Body of pancreas (tissue), 4 donors: ENCODE measurements around the gene SLC2A10.

Experiments used
- POLR2A ChIP-seq, 3 donors: fragments of 450-650 bp; IDR thresholded peaks; one replicate each; pipeline ENCODE4 v1.6.1; 2016; ENCODE audit warnings: antibody characterized with exemption in 3 of 3, mild to moderate bottlenecking in 2 of 3
- TF ChIP-seq, protein P1 (sequence below), 7 experiments: fragments of 450-650 bp in 4 of 7; fragments of 200-600 bp in 3 of 7; sonication (generic) in 3 of 7; IDR thresholded peaks; one replicate each; pipeline ENCODE4 v1.5.1; 2016 to 2019; ENCODE audit warnings: antibody characterized with exemption in 7 of 7

DNA sequence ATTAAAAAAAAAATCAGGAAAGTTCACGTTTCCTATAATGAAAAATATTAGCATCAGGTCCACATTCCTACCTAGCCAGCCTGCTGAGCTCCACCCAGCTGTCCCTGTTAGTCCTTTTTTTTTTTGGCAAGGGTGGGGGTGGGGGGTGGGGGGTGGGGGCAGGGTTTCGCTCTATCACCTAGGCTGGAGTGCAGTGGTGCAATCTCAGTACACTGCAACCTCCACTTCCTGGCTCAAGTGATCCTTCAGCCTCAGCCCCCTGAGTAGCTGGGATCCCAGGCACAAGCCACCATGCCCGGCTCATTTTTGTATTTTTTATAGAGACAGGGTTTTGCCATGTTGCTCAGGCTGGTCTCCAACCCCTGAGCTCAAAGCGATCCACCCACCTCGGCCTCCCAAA lies 7.5 kb upstream of the SLC2A10 start:
- TF ChIP-seq, protein P1, sequence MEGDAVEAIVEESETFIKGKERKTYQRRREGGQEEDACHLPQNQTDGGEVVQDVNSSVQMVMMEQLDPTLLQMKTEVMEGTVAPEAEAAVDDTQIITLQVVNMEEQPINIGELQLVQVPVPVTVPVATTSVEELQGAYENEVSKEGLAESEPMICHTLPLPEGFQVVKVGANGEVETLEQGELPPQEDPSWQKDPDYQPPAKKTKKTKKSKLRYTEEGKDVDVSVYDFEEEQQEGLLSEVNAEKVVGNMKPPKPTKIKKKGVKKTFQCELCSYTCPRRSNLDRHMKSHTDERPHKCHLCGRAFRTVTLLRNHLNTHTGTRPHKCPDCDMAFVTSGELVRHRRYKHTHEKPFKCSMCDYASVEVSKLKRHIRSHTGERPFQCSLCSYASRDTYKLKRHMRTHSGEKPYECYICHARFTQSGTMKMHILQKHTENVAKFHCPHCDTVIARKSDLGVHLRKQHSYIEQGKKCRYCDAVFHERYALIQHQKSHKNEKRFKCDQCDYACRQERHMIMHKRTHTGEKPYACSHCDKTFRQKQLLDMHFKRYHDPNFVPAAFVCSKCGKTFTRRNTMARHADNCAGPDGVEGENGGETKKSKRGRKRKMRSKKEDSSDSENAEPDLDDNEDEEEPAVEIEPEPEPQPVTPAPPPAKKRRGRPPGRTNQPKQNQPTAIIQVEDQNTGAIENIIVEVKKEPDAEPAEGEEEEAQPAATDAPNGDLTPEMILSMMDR (IDR thresholded peaks at IDR 0.05), result no peak
- no peak for TF ChIP-seq POLR2A (IDR thresholded peaks at IDR 0.05)
